SK-N-SH (cell line): ENCODE data around the gene KIF16B.

Experiments used
- CHD2 ChIP-seq: fragments of 150-350 bp; IDR thresholded peaks from 2 replicates; pipeline ENCODE4 v1.6.1; 2018; ENCODE audit warnings: low read length; ENCODE audit not compliant: partially characterized antibody
- CTCF ChIP-seq: fragments of 200-600 bp; sonication (generic); IDR thresholded peaks from 2 replicates; pipeline ENCODE4 v1.6.1; 2017; ENCODE audit warnings: antibody characterized with exemption, mild to moderate bottlenecking, moderate library complexity
- EZH2phosphoT487 ChIP-seq: fragments of 200-600 bp; sonication (generic); IDR thresholded peaks from 2 replicates; pipeline ENCODE4 v1.6.1; 2017; ENCODE audit warnings: low read depth, mixed run types, mild to moderate bottlenecking, antibody characterized with exemption, moderate library complexity, borderline replicate concordance
- FOXM1 ChIP-seq: IDR thresholded peaks from 2 replicates; pipeline ENCODE4 v1.4.0; 2012; ENCODE audit warnings: low read depth, mild to moderate bottlenecking
- GATA2 ChIP-seq: sonication (generic); formaldehyde crosslinking; IDR thresholded peaks from 2 replicates; pipeline ENCODE4 v1.5.0; 2020; ENCODE audit warnings: mild to moderate bottlenecking, missing genetic modification reagents
- JUND ChIP-seq: IDR thresholded peaks from 2 replicates; pipeline ENCODE4 v1.4.0; 2012
- MXI1 ChIP-seq: IDR thresholded peaks from 2 replicates; pipeline ENCODE4 v1.6.1; 2012; ENCODE audit warnings: mild to moderate bottlenecking, low read depth, low read length, improper control_type of control experiment
- POLR2AphosphoS5 ChIP-seq: IDR thresholded peaks from 2 replicates; pipeline ENCODE4 v1.6.1; 2012; ENCODE audit warnings: low read depth, low read length
- RCOR1 ChIP-seq: fragments of 150-350 bp; IDR thresholded peaks from 2 replicates; pipeline ENCODE4 v1.6.1; 2017; ENCODE audit warnings: antibody characterized with exemption, low read length
- TF ChIP-seq, protein P1 (sequence below): IDR thresholded peaks from 2 replicates; pipeline ENCODE4 v1.4.0; 2012; ENCODE audit warnings: low read depth
- TF ChIP-seq, protein P2 (sequence below): IDR thresholded peaks from 2 replicates; pipeline ENCODE4 v1.6.1; 2012; ENCODE audit warnings: mild to moderate bottlenecking, low read depth, low read length, moderate library complexity

GRCh38 chr20:16360668-16361067 is 212.6 kb downstream of the KIF16B start:
- TF ChIP-seq, protein P1, sequence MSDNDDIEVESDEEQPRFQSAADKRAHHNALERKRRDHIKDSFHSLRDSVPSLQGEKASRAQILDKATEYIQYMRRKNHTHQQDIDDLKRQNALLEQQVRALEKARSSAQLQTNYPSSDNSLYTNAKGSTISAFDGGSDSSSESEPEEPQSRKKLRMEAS = no peak
- TF ChIP-seq RCOR1 (no peak), CTCF (no peak), MXI1 (no peak), EZH2phosphoT487 (no peak), FOXM1 (no peak), JUND (no peak), POLR2AphosphoS5 (no peak), CHD2 (no peak), GATA2 (CRISPR knock-in tag) (no peak)
- TF ChIP-seq, protein P2, sequence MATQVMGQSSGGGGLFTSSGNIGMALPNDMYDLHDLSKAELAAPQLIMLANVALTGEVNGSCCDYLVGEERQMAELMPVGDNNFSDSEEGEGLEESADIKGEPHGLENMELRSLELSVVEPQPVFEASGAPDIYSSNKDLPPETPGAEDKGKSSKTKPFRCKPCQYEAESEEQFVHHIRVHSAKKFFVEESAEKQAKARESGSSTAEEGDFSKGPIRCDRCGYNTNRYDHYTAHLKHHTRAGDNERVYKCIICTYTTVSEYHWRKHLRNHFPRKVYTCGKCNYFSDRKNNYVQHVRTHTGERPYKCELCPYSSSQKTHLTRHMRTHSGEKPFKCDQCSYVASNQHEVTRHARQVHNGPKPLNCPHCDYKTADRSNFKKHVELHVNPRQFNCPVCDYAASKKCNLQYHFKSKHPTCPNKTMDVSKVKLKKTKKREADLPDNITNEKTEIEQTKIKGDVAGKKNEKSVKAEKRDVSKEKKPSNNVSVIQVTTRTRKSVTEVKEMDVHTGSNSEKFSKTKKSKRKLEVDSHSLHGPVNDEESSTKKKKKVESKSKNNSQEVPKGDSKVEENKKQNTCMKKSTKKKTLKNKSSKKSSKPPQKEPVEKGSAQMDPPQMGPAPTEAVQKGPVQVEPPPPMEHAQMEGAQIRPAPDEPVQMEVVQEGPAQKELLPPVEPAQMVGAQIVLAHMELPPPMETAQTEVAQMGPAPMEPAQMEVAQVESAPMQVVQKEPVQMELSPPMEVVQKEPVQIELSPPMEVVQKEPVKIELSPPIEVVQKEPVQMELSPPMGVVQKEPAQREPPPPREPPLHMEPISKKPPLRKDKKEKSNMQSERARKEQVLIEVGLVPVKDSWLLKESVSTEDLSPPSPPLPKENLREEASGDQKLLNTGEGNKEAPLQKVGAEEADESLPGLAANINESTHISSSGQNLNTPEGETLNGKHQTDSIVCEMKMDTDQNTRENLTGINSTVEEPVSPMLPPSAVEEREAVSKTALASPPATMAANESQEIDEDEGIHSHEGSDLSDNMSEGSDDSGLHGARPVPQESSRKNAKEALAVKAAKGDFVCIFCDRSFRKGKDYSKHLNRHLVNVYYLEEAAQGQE = no peak
